ENCODE results near the gene PHYHIPL. TPM values are rescaled to one million over a fixed set of nuclear protein-coding genes. Genes with fewer than 3 reads are reported as not detected.

PHYHIPL gene
- total RNA-seq, 1 experiment from 2014 or later = not detected

DNA sequence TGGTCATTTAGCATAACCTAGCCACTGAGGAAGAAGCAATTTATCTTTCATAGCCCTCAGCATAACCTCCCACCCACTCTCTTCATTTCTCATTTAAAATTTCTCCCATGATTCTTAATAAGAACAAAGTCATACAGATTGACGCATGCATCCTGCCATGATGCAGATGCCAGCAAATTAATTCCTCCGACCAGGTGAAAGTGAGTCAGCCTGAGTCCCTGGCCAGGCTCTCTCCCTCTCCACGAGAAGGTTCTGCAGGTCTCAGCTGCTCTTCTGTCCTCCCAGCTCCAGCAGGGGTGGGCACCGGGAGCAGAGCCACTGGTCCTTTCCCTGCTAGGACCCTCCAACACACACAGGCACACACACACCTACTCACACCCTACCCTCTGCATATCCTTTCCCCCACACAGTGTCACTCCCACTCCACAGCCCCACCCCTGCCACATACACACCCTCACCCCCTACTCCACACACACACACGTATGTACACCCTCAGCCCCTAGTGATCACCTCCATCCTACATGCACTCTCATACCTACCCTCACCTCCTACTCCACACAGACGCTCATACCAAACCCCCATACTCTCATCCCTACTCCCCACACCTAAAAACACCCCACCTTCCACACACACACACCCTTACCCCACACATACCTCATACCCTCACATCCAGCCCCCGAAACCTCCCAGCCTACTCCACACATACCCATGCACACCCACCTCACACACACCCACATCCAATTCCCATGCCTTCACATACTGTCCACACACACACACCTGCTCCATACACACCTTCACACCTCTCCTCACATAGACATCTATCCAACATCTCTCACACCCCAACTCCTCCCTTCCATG, 107.9 kb downstream of the PHYHIPL start:
- H3K4me2 ChIP-seq (ENCODE audit: low read length) = peak overlapping the region; percentile 38; the same call in 1 of the 2 replicates
- ATAC-seq (peak; percentile 38; the same call in 1 of the 2 replicates), DNase-seq (peak; percentile 61)
- BruUV-seq (replicated peaks) = no TSS peak
- H3K27ac ChIP-seq (ENCODE audit: low read length) = 0 out of 2 replicates have a peak overlapping the region, but pooled peaks have one; percentile 25
- CTCF ChIA-PET = no interaction called here
- peaks cover 10% of the 10 kb centered on the region; the same call in 1 of the 2 replicates for H3K27me3 ChIP-seq (ENCODE audit: low read length)
- no peaks in the 10 kb centered on the region for H3K79me2 ChIP-seq (ENCODE audit: low read length)
- H3K36me3 ChIP-seq (ENCODE audit: low read depth, low read length) = no peaks in the 10 kb centered on the region
- no peak for TF ChIP-seq EZH2 (IDR thresholded peaks at IDR 0.05; ENCODE audit: low read length, unreplicated experiment)
- H2AFZ ChIP-seq (ENCODE audit: low read length) = 0 out of 2 replicates have a peak overlapping the region, but pooled peaks have one; percentile 14
- no peaks in the 10 kb centered on the region for H4K20me1 ChIP-seq (ENCODE audit: low read length)
- intact Hi-C loops (cut with micrococcal nuclease) = no loop called here
- POLR2A ChIA-PET (ENCODE audit: unreplicated experiment) = no interaction called here
- H3K4me3 ChIP-seq (ENCODE audit: low read length) = no peak overlapping the region
- no peaks in the 10 kb centered on the region for H3K9me2 ChIP-seq (replicated peaks; ENCODE audit: low read length)
- H3K9me3 ChIP-seq (ENCODE audit: low read length) = no peaks in the 10 kb centered on the region
- no peaks in the 10 kb centered on the region for H3F3A ChIP-seq (ENCODE audit: low read length, unreplicated experiment)
- H3K9ac ChIP-seq (ENCODE audit: low read length) = no peak overlapping the region
- H3K4me1 ChIP-seq (ENCODE audit: insufficient read depth, low read length) = peaks cover 9% of the 10 kb centered on the region

DNA sequence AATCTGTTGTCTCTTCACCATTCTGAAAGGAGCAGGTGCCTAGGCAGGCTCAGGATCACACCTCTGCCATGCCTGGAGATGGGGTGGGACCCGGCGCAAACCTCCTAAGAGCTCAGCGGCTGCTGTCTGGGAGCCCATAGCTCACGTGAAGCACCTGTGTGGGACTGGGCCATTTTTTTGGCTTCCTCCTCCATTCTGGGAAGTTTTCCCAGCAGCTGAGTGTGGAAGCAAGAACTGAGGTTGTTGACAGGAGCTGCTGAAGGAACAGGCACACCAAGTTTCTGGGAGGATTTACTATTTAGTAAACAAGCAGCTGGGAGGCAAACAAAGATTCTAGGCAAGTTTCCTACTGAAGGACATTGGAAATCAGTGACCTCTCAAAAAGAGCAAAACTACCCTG, 108.6 kb downstream of the PHYHIPL start:
- Histone ChIP-seq H3K9me2 (replicated peaks; ENCODE audit: low read length) (no peaks in the 10 kb centered on the region), H3F3A (ENCODE audit: low read length, unreplicated experiment) (no peaks in the 10 kb centered on the region), H3K4me1 (ENCODE audit: insufficient read depth, low read length) (peaks cover 9% of the 10 kb centered on the region), H3K27me3 (ENCODE audit: low read length) (peaks cover 15% of the 10 kb centered on the region; the same call in 1 of the 2 replicates), H2AFZ (ENCODE audit: low read length) (no peak overlapping the region), H3K79me2 (ENCODE audit: low read length) (no peaks in the 10 kb centered on the region), H4K20me1 (ENCODE audit: low read length) (no peaks in the 10 kb centered on the region), H3K4me2 (ENCODE audit: low read length) (no peak overlapping the region), H3K9ac (ENCODE audit: low read length) (no peak overlapping the region), H3K4me3 (ENCODE audit: low read length) (no peak overlapping the region), H3K27ac (ENCODE audit: low read length) (no peak overlapping the region), H3K9me3 (ENCODE audit: low read length) (no peaks in the 10 kb centered on the region), H3K36me3 (ENCODE audit: low read depth, low read length) (no peaks in the 10 kb centered on the region)
- DNase-seq (no peak), ATAC-seq (no peak)
- no peak for TF ChIP-seq EZH2 (IDR thresholded peaks at IDR 0.05; ENCODE audit: low read length, unreplicated experiment)
- no peak for TF ChIP-seq EZH2phosphoT487 (IDR thresholded peaks at IDR 0.05; ENCODE audit: borderline replicate concordance, low read length)
- TF ChIP-seq, protein P1, sequence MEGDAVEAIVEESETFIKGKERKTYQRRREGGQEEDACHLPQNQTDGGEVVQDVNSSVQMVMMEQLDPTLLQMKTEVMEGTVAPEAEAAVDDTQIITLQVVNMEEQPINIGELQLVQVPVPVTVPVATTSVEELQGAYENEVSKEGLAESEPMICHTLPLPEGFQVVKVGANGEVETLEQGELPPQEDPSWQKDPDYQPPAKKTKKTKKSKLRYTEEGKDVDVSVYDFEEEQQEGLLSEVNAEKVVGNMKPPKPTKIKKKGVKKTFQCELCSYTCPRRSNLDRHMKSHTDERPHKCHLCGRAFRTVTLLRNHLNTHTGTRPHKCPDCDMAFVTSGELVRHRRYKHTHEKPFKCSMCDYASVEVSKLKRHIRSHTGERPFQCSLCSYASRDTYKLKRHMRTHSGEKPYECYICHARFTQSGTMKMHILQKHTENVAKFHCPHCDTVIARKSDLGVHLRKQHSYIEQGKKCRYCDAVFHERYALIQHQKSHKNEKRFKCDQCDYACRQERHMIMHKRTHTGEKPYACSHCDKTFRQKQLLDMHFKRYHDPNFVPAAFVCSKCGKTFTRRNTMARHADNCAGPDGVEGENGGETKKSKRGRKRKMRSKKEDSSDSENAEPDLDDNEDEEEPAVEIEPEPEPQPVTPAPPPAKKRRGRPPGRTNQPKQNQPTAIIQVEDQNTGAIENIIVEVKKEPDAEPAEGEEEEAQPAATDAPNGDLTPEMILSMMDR (conservative IDR thresholded peaks at IDR 0.05; ENCODE audit: low read depth, low read length) = no peak
- intact Hi-C loops (cut with micrococcal nuclease) = no loop called here
- ChIA-PET CTCF (no interaction called here), POLR2A (ENCODE audit: unreplicated experiment) (no interaction called here)
- BruUV-seq (replicated peaks) = no TSS peak

DNA sequence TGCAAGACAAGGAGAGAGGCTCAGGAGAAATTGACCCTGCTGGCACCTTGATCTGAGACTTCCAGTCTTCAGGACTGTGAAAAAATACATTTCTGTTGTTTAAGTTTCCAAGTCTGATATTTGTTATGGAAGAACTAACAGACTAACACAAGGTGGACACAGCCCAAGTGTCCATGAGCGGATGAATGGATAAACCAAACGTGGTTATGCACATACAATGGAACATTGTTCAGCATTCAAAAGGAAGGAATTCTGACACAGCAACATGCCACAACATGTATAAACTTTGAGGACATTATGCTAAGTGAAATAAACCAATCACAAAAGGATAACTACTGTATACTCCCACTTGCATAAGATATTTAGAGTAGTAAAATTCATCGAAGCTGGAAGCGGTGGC, 109.4 kb downstream of the PHYHIPL start:
- no peak overlapping the region for H3K4me2 ChIP-seq (ENCODE audit: low read length)
- H3K9me2 ChIP-seq (replicated peaks; ENCODE audit: low read length) = no peaks in the 10 kb centered on the region
- H3K36me3 ChIP-seq (ENCODE audit: low read depth, low read length) = no peaks in the 10 kb centered on the region
- no peak overlapping the region for H3K9ac ChIP-seq (ENCODE audit: low read length)
- intact Hi-C loops (cut with micrococcal nuclease) = no loop called here
- no peak for ATAC-seq
- TF ChIP-seq, protein P1 (conservative IDR thresholded peaks at IDR 0.05; ENCODE audit: low read depth, low read length) = no peak
- TF ChIP-seq EZH2 (IDR thresholded peaks at IDR 0.05; ENCODE audit: low read length, unreplicated experiment) = no peak
- no peak for TF ChIP-seq EZH2phosphoT487 (IDR thresholded peaks at IDR 0.05; ENCODE audit: borderline replicate concordance, low read length)
- DNase-seq = no peak
- no peaks in the 10 kb centered on the region for H3F3A ChIP-seq (ENCODE audit: low read length, unreplicated experiment)
- no peaks in the 10 kb centered on the region for H4K20me1 ChIP-seq (ENCODE audit: low read length)
- BruUV-seq (replicated peaks) = no TSS peak
- H3K9me3 ChIP-seq (ENCODE audit: low read length) = no peaks in the 10 kb centered on the region
- peaks cover 15% of the 10 kb centered on the region; the same call in 1 of the 2 replicates for H3K27me3 ChIP-seq (ENCODE audit: low read length)
- ChIA-PET POLR2A (ENCODE audit: unreplicated experiment) (no interaction called here), CTCF (no interaction called here)
- H2AFZ ChIP-seq (ENCODE audit: low read length) = no peak overlapping the region
- H3K79me2 ChIP-seq (ENCODE audit: low read length) = no peaks in the 10 kb centered on the region
- no peak overlapping the region for H3K4me3 ChIP-seq (ENCODE audit: low read length)
- peaks cover 9% of the 10 kb centered on the region for H3K4me1 ChIP-seq (ENCODE audit: insufficient read depth, low read length)
- no peak overlapping the region for H3K27ac ChIP-seq (ENCODE audit: low read length)

Data from PC-3 (cell line).